WTC11 (cell line): Measurements from ENCODE around the gene CLNK. TPM values are rescaled to one million over a fixed set of nuclear protein-coding genes. Genes with fewer than 3 reads are reported as not detected.

Source experiments
- ATAC-seq: fragments of 200-7000 bp; cut with Tn5 transposase; 2 replicates; pipeline ENCODE4 v1.10.0; 2021; ENCODE audit warnings: mild to moderate bottlenecking, moderate library complexity
- CTCF ChIA-PET: fragments of 300-600 bp; sonication (Branson Sonifier 250); formaldehyde crosslinking; loops from one replicate; lab custom pipeline; 2021; ENCODE audit warnings: antibody characterized with exemption; lab: Charles Lee
- POLR2A ChIA-PET: fragments of 350-600 bp; sonication (Branson Sonifier 250); formaldehyde crosslinking; loops from one replicate; lab custom pipeline; 2021; ENCODE audit warnings: antibody characterized with exemption; lab: Charles Lee
- DNase-seq: peaks from one replicate; pipeline ENCODE4 v3.0.0; 2021; ENCODE audit warnings: low spot score
- H3K27ac Mint-ChIP-seq: 2 replicates; pipeline ENCODE4 v1.8.0; 2021; ENCODE audit warnings: mixed read lengths
- H3K27me3 Mint-ChIP-seq: 2 replicates; pipeline ENCODE4 v1.8.0; 2021; ENCODE audit warnings: low read depth, mild to moderate bottlenecking, moderate library complexity, mixed read lengths
- H3K36me3 Mint-ChIP-seq: 2 replicates; pipeline ENCODE4 v1.8.0; 2021; ENCODE audit warnings: mixed read lengths
- H3K4me1 Mint-ChIP-seq: 2 replicates; pipeline ENCODE4 v1.8.0; 2022; ENCODE audit warnings: mixed read lengths
- H3K4me3 Mint-ChIP-seq: 2 replicates; pipeline ENCODE4 v1.8.0; 2021; ENCODE audit warnings: mild to moderate bottlenecking, moderate library complexity, mixed read lengths
- H3K9me3 Mint-ChIP-seq: 2 replicates; pipeline ENCODE4 v1.8.0; 2021; ENCODE audit warnings: mixed read lengths
- ARID4B ChIP-seq: sonication (generic); formaldehyde crosslinking; IDR thresholded peaks from 2 replicates; pipeline ENCODE4 v1.8.0; 2023; ENCODE audit warnings: missing genetic modification reagents, mild to moderate bottlenecking, borderline replicate concordance
- ATF3 ChIP-seq: sonication (generic); formaldehyde crosslinking; conservative IDR thresholded peaks from 2 replicates; pipeline ENCODE4 v1.8.1; 2022; ENCODE audit warnings: mild to moderate bottlenecking, missing genetic modification reagents
- CTCF ChIP-seq: fragments of 200-600 bp; IDR thresholded peaks from 2 replicates; pipeline ENCODE4 v1.8.0; 2022; ENCODE audit warnings: antibody characterized with exemption
- E2F1 ChIP-seq: sonication (generic); formaldehyde crosslinking; IDR thresholded peaks from 2 replicates; pipeline ENCODE4 v1.8.0; 2022; ENCODE audit warnings: mild to moderate bottlenecking, missing genetic modification reagents
- ELF4 ChIP-seq: sonication (generic); formaldehyde crosslinking; IDR thresholded peaks from 2 replicates; pipeline ENCODE4 v1.8.1; 2022; ENCODE audit warnings: low read depth, mild to moderate bottlenecking, moderate library complexity, missing genetic modification reagents
- FOXK1 ChIP-seq: sonication (generic); formaldehyde crosslinking; IDR thresholded peaks from 2 replicates; pipeline ENCODE4 v1.8.0; 2022; ENCODE audit warnings: mild to moderate bottlenecking, moderate library complexity, missing genetic modification reagents
- IRF2 ChIP-seq: sonication (generic); formaldehyde crosslinking; IDR thresholded peaks from 2 replicates; pipeline ENCODE4 v1.8.0; 2022; ENCODE audit warnings: low read depth, missing genetic modification reagents, borderline replicate concordance
- MAX ChIP-seq: sonication (generic); formaldehyde crosslinking; IDR thresholded peaks from 2 replicates; pipeline ENCODE4 v1.8.0; 2022; ENCODE audit warnings: mild to moderate bottlenecking, missing genetic modification reagents
- NR1H2 ChIP-seq: sonication (generic); formaldehyde crosslinking; IDR thresholded peaks from 2 replicates; pipeline ENCODE4 v1.9.0; 2021; ENCODE audit warnings: mild to moderate bottlenecking, moderate library complexity, missing genetic modification reagents
- NR2C2 ChIP-seq: sonication (generic); formaldehyde crosslinking; IDR thresholded peaks from 2 replicates; pipeline ENCODE4 v1.8.0; 2022; ENCODE audit warnings: mild to moderate bottlenecking, missing genetic modification reagents
- NR3C1 ChIP-seq: sonication (generic); formaldehyde crosslinking; conservative IDR thresholded peaks from 2 replicates; pipeline ENCODE4 v1.8.1; 2023; ENCODE audit warnings: low read depth, mild to moderate bottlenecking, missing genetic modification reagents
- RELA ChIP-seq: sonication (generic); formaldehyde crosslinking; IDR thresholded peaks from 2 replicates; pipeline ENCODE4 v1.8.1; 2022; ENCODE audit warnings: missing genetic modification reagents, mild to moderate bottlenecking, borderline replicate concordance
- SMAD3 ChIP-seq: sonication (generic); formaldehyde crosslinking; IDR thresholded peaks from 2 replicates; pipeline ENCODE4 v1.8.0; 2022; ENCODE audit warnings: missing genetic modification reagents, mild to moderate bottlenecking, borderline replicate concordance
- SMAD4 ChIP-seq: sonication (generic); formaldehyde crosslinking; IDR thresholded peaks from 2 replicates; pipeline ENCODE4 v1.8.0; 2022; ENCODE audit warnings: mild to moderate bottlenecking, missing genetic modification reagents
- SOX15 ChIP-seq: fragments of 250-450 bp; sonication (Bioruptor Pico); IDR thresholded peaks from 2 replicates; pipeline ENCODE4 v1.9.0; 2021; ENCODE audit warnings: mild to moderate bottlenecking
- STAT6 ChIP-seq: sonication (generic); formaldehyde crosslinking; conservative IDR thresholded peaks from 2 replicates; pipeline ENCODE4 v1.8.1; 2023; ENCODE audit warnings: mild to moderate bottlenecking, low read depth, missing genetic modification reagents, moderate library complexity
- TEAD1 ChIP-seq: sonication (generic); formaldehyde crosslinking; IDR thresholded peaks from 2 replicates; pipeline ENCODE4 v1.8.0; 2022; ENCODE audit warnings: mild to moderate bottlenecking, missing genetic modification reagents
- USF2 ChIP-seq: sonication (generic); formaldehyde crosslinking; IDR thresholded peaks from 2 replicates; pipeline ENCODE4 v1.8.1; 2023; ENCODE audit warnings: mild to moderate bottlenecking, missing genetic modification reagents, moderate library complexity
- ZNF281 ChIP-seq: sonication (generic); formaldehyde crosslinking; IDR thresholded peaks from 2 replicates; pipeline ENCODE4 v1.8.0; 2023; ENCODE audit warnings: mild to moderate bottlenecking, missing genetic modification reagents
- ZNF425 ChIP-seq: fragments of 250-450 bp; sonication (Bioruptor Pico); conservative IDR thresholded peaks from 2 replicates; pipeline ENCODE4 v1.9.0; 2021; ENCODE audit warnings: mild to moderate bottlenecking
- total RNA-seq: library from RNA; stranded (reverse); gene quantifications from 3 replicates; pipeline ENCODE4 v1.2.3, GENCODE V29; 2021

The CLNK gene
- total RNA-seq, 1 experiment from 2014 or later = not detected

- no peak for DNase-seq
- Mint-ChIP-seq H3K4me1 (peaks cover 2% of the 10 kb centered on the region; the same call in 1 of the 2 replicates), H3K9me3 (peaks cover 85% of the 10 kb centered on the region), H3K4me3 (no peak overlapping the region), H3K36me3 (peaks cover 70% of the 10 kb centered on the region), H3K27me3 (no peaks in the 10 kb centered on the region; the same call in 1 of the 2 replicates), H3K27ac (no peak overlapping the region)
- ChIA-PET CTCF (no interaction called here), POLR2A (no interaction called here)
- TF ChIP-seq IRF2 = no peak
- no peak for TF ChIP-seq NR1H2 (CRISPR knock-in tag)
- no peak for TF ChIP-seq RELA (CRISPR knock-in tag)
- no peak for TF ChIP-seq ZNF425
- TF ChIP-seq FOXK1 (CRISPR knock-in tag) = no peak
- TF ChIP-seq ARID4B = no peak
- TF ChIP-seq NR2C2 = no peak
- TF ChIP-seq ZNF281 (CRISPR knock-in tag) = no peak
- no peak for TF ChIP-seq SMAD3
- no peak for TF ChIP-seq SMAD4 (CRISPR knock-in tag)
- no peak for TF ChIP-seq MAX (CRISPR knock-in tag)
- no peak for TF ChIP-seq TEAD1
- no peak for TF ChIP-seq ELF4 (CRISPR knock-in tag)
- no peak for TF ChIP-seq USF2 (CRISPR knock-in tag)
- no peak for TF ChIP-seq CTCF
- TF ChIP-seq ATF3 (CRISPR knock-in tag) = no peak
- TF ChIP-seq SOX15 (CRISPR knock-in tag) = no peak
- no peak for TF ChIP-seq E2F1
- TF ChIP-seq NR3C1 (CRISPR knock-in tag) = no peak
- TF ChIP-seq STAT6 = no peak
- ATAC-seq = no peak
These were observed 47.1 kb upstream of the CLNK start for GRCh38 chr4:10731690-10732089.
